ENCODE results near the gene PSMD6. TPM values are rescaled to one million over a fixed set of nuclear protein-coding genes. Genes with fewer than 3 reads are reported as not detected.

PSMD6 gene
- total RNA-seq, 1 experiment from 2014 or later, result 78.7 TPM

GRCh38 chr3:63977893-63978292 is 45.4 kb downstream of the PSMD6 start:
- TF ChIP-seq POLR2AphosphoS5 (IDR thresholded peaks at IDR 0.05; ENCODE audit: low read depth, low read length), result no peak
- no peak for TF ChIP-seq SP1 (IDR thresholded peaks at IDR 0.05; ENCODE audit: low read depth)
- no peak for TF ChIP-seq RAD21 (IDR thresholded peaks at IDR 0.05; ENCODE audit: low read depth)
- TF ChIP-seq ELF1 (IDR thresholded peaks at IDR 0.05; ENCODE audit: borderline replicate concordance, low read depth), result no peak
- TF ChIP-seq MAX (IDR thresholded peaks at IDR 0.05), result no peak
- no peak for TF ChIP-seq FOSL1 (IDR thresholded peaks at IDR 0.05; ENCODE audit: low read depth)
- TF ChIP-seq CTCF (IDR thresholded peaks at IDR 0.05 in 2 of 3, conservative IDR thresholded peaks at IDR 0.05 in 1 of 3; ENCODE audit: borderline replicate concordance in 1 of 3, insufficient read depth in 1 of 3, low read depth in 2 of 3, low read length in 2 of 3), result no peak
- no peak for TF ChIP-seq CEBPB (IDR thresholded peaks at IDR 0.05; ENCODE audit: low read depth)
- no peak for TF ChIP-seq SRF (IDR thresholded peaks at IDR 0.05; ENCODE audit: low read depth)
- no peak for TF ChIP-seq REST (IDR thresholded peaks at IDR 0.05; ENCODE audit: low read depth)
- no peak for TF ChIP-seq SIN3A (IDR thresholded peaks at IDR 0.05; ENCODE audit: low read depth)
- TF ChIP-seq EZH2 (IDR thresholded peaks at IDR 0.05), result no peak
- no peak for TF ChIP-seq ATF3 (IDR thresholded peaks at IDR 0.05)
- TF ChIP-seq POLR2A (IDR thresholded peaks at IDR 0.05; ENCODE audit: borderline replicate concordance, extremely low read depth, insufficient read depth, insufficient read length), result no peak
- TF ChIP-seq ZBTB33 (IDR thresholded peaks at IDR 0.05; ENCODE audit: extremely low read depth, insufficient replicate concordance, low read length), result no peak
- no peak for TF ChIP-seq JUND (IDR thresholded peaks at IDR 0.05)
- no peak for TF ChIP-seq ZFX (IDR thresholded peaks at IDR 0.05)
- TF ChIP-seq CBX3 (IDR thresholded peaks at IDR 0.05; ENCODE audit: low read depth), result no peak
- no peak for TF ChIP-seq ZNF274 (IDR thresholded peaks at IDR 0.05; ENCODE audit: low read depth, low read length)
- intact Hi-C loops (cut with micrococcal nuclease), result no loop called here
- H3K4me3 ChIP-seq (replicated peaks in 1 of 2; ENCODE audit: low read depth in 1 of 2, low read length in 2 of 2), result no peak overlapping the region
- CTCF ChIA-PET, result interaction anchor here (0.7 kb wide), 1 partner anchor 16 kb away, joined by 3 read pairs; no protein-coding TSS in a partner anchor
- no peaks in the 10 kb centered on the region for H3K4me1 ChIP-seq (ENCODE audit: control insufficient read depth in 1 of 2, insufficient read depth in 2 of 2, low read length in 2 of 2)
- H3K4me2 ChIP-seq (ENCODE audit: low read length), result no peak overlapping the region
- H3K9me3 ChIP-seq (ENCODE audit: control insufficient read depth in 1 of 2, insufficient read depth in 1 of 2, low read depth in 1 of 2, low read length in 2 of 2), result no peaks in the 10 kb centered on the region
- no peak for ATAC-seq
- H3K79me2 ChIP-seq (ENCODE audit: insufficient read depth, low read length), result peaks cover 4% of the 10 kb centered on the region
- POLR2A ChIA-PET, result no interaction called here
- RAD21 ChIA-PET (ENCODE audit: low non-redundant PET in 1 of 2, low total read pairs in 2 of 2, uncharacterized antibody in 2 of 2, unreplicated experiment in 2 of 2), result no interaction called here
- no peaks in the 10 kb centered on the region; the same call in 1 of the 2 replicates for H4K20me1 ChIP-seq (ENCODE audit: insufficient read depth)
- H3K9ac ChIP-seq (ENCODE audit: low read length), result no peak overlapping the region
- BruUV-seq (replicated peaks), result no TSS peak
- H3K36me3 ChIP-seq (ENCODE audit: control insufficient read depth in 1 of 2, insufficient read depth in 2 of 2, low read length in 2 of 2), result peaks cover 0 to 12% of the 10 kb centered on the region in 2 experiments; a peak in 2 of 4 replicates
- DNase-seq (ENCODE audit: low read depth, low spot score), result no peak
- no peak overlapping the region for H3K27ac ChIP-seq (ENCODE audit: low read depth, low read length)
- no peaks in the 10 kb centered on the region for H3K27me3 ChIP-seq (ENCODE audit: insufficient read depth, low read length)
- H3K9me2 ChIP-seq (ENCODE audit: insufficient read depth), result no peaks in the 10 kb centered on the region
- H2AFZ ChIP-seq (ENCODE audit: low read depth, low read length, poor library complexity, severe bottlenecking), result no peak overlapping the region

All from HCT116 (cell line).